ENCODE measurements around the gene COP1. TPM values are rescaled to one million over a fixed set of nuclear protein-coding genes. Genes with fewer than 3 reads are reported as not detected.
"Not testable (repeated sequence)": the region's sequence is repeated elsewhere in the genome, so short reads cannot be mapped to it uniquely, and the experiment has no call there.

Gene COP1
- polyA plus RNA-seq, 1 donor (not counting 4 experiments of a cell fraction or from before 2014, with no cell fraction given): 38.9 TPM

DNA sequence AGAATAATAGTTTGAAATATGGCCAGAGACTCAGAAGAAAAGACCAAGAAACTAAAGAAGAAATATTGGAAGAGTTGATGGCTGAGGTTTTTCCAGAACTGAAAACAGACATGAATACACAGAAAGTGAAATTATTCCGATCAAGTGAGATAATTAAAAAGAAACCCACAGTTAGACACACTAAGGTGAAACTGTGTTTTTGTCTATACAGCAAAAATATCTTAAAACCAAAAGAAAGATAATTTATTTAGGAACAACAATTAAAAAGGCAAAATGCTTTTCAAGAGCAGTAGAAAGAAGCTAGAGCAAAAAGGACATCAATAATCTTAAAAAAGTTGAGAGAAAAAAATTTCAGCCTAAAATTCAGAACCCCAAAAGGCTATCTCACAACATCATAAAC is 116.3 kb downstream of the COP1 start:
- no peak overlapping the region for H3K4me2 ChIP-seq (ENCODE audit: control insufficient read depth, extremely low read depth, insufficient read depth, low read depth, low read length)
- H3K4me3 ChIP-seq (ENCODE audit: control insufficient read depth in 2 of 3, extremely low read depth in 1 of 3, insufficient read depth in 2 of 3, low read depth in 1 of 3, low read length in 3 of 3): no peak overlapping the region
- no peak overlapping the region for H3K27ac ChIP-seq (ENCODE audit: control insufficient read depth, insufficient read depth, low read length)
- TF ChIP-seq EZH2 (IDR thresholded peaks at IDR 0.05; ENCODE audit: low read length): no peak
- TF ChIP-seq, protein P1, sequence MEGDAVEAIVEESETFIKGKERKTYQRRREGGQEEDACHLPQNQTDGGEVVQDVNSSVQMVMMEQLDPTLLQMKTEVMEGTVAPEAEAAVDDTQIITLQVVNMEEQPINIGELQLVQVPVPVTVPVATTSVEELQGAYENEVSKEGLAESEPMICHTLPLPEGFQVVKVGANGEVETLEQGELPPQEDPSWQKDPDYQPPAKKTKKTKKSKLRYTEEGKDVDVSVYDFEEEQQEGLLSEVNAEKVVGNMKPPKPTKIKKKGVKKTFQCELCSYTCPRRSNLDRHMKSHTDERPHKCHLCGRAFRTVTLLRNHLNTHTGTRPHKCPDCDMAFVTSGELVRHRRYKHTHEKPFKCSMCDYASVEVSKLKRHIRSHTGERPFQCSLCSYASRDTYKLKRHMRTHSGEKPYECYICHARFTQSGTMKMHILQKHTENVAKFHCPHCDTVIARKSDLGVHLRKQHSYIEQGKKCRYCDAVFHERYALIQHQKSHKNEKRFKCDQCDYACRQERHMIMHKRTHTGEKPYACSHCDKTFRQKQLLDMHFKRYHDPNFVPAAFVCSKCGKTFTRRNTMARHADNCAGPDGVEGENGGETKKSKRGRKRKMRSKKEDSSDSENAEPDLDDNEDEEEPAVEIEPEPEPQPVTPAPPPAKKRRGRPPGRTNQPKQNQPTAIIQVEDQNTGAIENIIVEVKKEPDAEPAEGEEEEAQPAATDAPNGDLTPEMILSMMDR (optimal IDR thresholded peaks at IDR 0.05 in 1 of 3, IDR thresholded peaks at IDR 0.05 in 1 of 3, conservative IDR thresholded peaks at IDR 0.05 in 1 of 3; ENCODE audit: extremely low read depth in 1 of 3, insufficient read depth in 2 of 3, low read length in 3 of 3): no peak
- DNase-seq (ENCODE audit: low read depth, low spot score) (no peak), FAIRE-seq (no peak)
- no peak overlapping the region for H3K9ac ChIP-seq (ENCODE audit: control insufficient read depth, extremely low read depth, insufficient read depth, low read length)
- H3K79me2 ChIP-seq (ENCODE audit: control insufficient read depth, insufficient read depth, low read length): no peaks in the 10 kb centered on the region
- H3K27me3 ChIP-seq (ENCODE audit: control insufficient read depth, extremely low read depth, insufficient read depth, low read length): no peaks in the 10 kb centered on the region
- no peak overlapping the region for H2AFZ ChIP-seq (ENCODE audit: control insufficient read depth, low read length)
- no peaks in the 10 kb centered on the region for H3K9me1 ChIP-seq (ENCODE audit: control insufficient read depth, extremely low read depth, insufficient read depth, low read length)
- no peaks in the 10 kb centered on the region for H4K20me1 ChIP-seq (ENCODE audit: control insufficient read depth, extremely low read depth, insufficient read depth, low read length)
- H3K4me1 ChIP-seq (ENCODE audit: control insufficient read depth, extremely low read depth, insufficient read depth, low read length): no peaks in the 10 kb centered on the region
- H3K36me3 ChIP-seq (ENCODE audit: control insufficient read depth in 2 of 2, extremely low read depth in 1 of 2, insufficient read depth in 2 of 2, low read length in 2 of 2): no peaks in the 10 kb centered on the region
- dilution Hi-C loops (cut with MboI; ENCODE audit: extremely low pct_ligation_motif_present, low sequenced_read_pairs): no loop called here
- no peaks in the 10 kb centered on the region for H3K9me3 ChIP-seq (ENCODE audit: control insufficient read depth, low read depth, low read length)

DNA sequence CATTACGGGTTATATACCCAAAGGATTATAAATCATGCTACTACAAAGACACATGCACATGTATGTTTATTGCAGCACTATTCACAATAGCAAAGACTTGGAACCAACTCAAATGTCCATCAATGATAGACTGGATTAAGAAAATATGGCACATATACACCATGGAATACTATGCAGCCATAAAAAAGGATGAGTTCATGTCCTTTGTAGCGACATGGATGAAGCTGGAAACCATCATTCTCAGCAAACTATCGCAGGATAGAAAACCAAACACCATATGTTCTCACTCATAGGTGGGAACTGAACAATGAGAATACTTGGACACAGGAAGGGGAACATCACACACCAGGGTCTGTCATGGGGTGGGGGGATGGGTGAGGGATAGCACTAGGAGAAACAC is 119.3 kb downstream of the COP1 start:
- H2AFZ ChIP-seq (ENCODE audit: control insufficient read depth, low read length); H3K9ac ChIP-seq (ENCODE audit: control insufficient read depth, extremely low read depth, insufficient read depth, low read length); H3K79me2 ChIP-seq (ENCODE audit: control insufficient read depth, insufficient read depth, low read length); FAIRE-seq; H3K9me1 ChIP-seq (ENCODE audit: control insufficient read depth, extremely low read depth, insufficient read depth, low read length); DNase-seq (ENCODE audit: low read depth, low spot score); dilution Hi-C loops (cut with MboI; ENCODE audit: extremely low pct_ligation_motif_present, low sequenced_read_pairs); H3K4me2 ChIP-seq (ENCODE audit: control insufficient read depth, extremely low read depth, insufficient read depth, low read depth, low read length); H3K36me3 ChIP-seq (ENCODE audit: control insufficient read depth in 2 of 2, extremely low read depth in 1 of 2, insufficient read depth in 2 of 2, low read length in 2 of 2); H4K20me1 ChIP-seq (ENCODE audit: control insufficient read depth, extremely low read depth, insufficient read depth, low read length); H3K4me1 ChIP-seq (ENCODE audit: control insufficient read depth, extremely low read depth, insufficient read depth, low read length); H3K4me3 ChIP-seq (ENCODE audit: control insufficient read depth in 2 of 3, extremely low read depth in 1 of 3, insufficient read depth in 2 of 3, low read depth in 1 of 3, low read length in 3 of 3); H3K9me3 ChIP-seq (ENCODE audit: control insufficient read depth, low read depth, low read length); H3K27me3 ChIP-seq (ENCODE audit: control insufficient read depth, extremely low read depth, insufficient read depth, low read length); H3K27ac ChIP-seq (ENCODE audit: control insufficient read depth, insufficient read depth, low read length): not testable (repeated sequence)

DNA sequence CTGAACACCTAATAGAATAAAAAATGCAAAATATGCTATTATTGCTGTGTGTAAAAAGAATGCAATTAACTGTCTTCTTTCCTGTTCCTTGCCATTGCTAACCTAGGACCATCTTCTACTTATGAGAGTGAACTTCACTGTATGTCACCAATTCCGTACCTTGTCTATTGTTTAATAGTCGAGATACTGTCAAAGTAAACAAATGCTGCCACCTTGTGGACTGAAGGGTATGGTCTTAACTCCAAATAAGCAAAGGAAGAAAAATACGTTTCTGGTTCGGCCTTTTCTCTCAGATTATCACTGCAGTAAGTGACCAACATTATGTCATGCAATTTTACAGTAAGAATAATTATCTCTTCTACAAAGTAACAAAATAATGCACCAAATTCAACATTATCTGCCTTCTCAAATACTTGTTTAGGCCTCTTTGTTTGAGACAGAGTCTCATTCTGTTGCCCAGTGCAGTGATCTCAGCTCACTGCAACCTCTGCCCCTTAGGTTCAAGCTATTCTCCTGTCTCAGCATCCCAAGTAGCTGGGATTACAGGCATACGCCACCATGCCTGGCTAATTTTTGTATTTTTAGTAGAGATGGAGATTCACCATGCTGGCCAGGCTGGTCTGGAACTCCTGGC is 133.4 kb downstream of the COP1 start:
- no peaks in the 10 kb centered on the region for H3K27me3 ChIP-seq (ENCODE audit: control insufficient read depth, extremely low read depth, insufficient read depth, low read length)
- dilution Hi-C loops (cut with MboI; ENCODE audit: extremely low pct_ligation_motif_present, low sequenced_read_pairs): no loop called here
- no peak overlapping the region for H3K4me2 ChIP-seq (ENCODE audit: control insufficient read depth, extremely low read depth, insufficient read depth, low read depth, low read length)
- peaks cover 4% of the 10 kb centered on the region for H3K79me2 ChIP-seq (ENCODE audit: control insufficient read depth, insufficient read depth, low read length)
- H2AFZ ChIP-seq (ENCODE audit: control insufficient read depth, low read length): no peak overlapping the region
- peak; percentile 19 for DNase-seq (ENCODE audit: low read depth, low spot score)
- H3K9me1 ChIP-seq (ENCODE audit: control insufficient read depth, extremely low read depth, insufficient read depth, low read length): no peaks in the 10 kb centered on the region
- no peaks in the 10 kb centered on the region for H3K9me3 ChIP-seq (ENCODE audit: control insufficient read depth, low read depth, low read length)
- no peak overlapping the region for H3K27ac ChIP-seq (ENCODE audit: control insufficient read depth, insufficient read depth, low read length)
- H3K4me3 ChIP-seq (ENCODE audit: control insufficient read depth in 2 of 3, extremely low read depth in 1 of 3, insufficient read depth in 2 of 3, low read depth in 1 of 3, low read length in 3 of 3): no peak overlapping the region
- peaks cover 0 to 5% of the 10 kb centered on the region in 2 experiments for H3K36me3 ChIP-seq (ENCODE audit: control insufficient read depth in 2 of 2, extremely low read depth in 1 of 2, insufficient read depth in 2 of 2, low read length in 2 of 2)
- H3K4me1 ChIP-seq (ENCODE audit: control insufficient read depth, extremely low read depth, insufficient read depth, low read length): no peaks in the 10 kb centered on the region
- H4K20me1 ChIP-seq (ENCODE audit: control insufficient read depth, extremely low read depth, insufficient read depth, low read length): no peaks in the 10 kb centered on the region
- FAIRE-seq: peak; percentile 71
- TF ChIP-seq EZH2 (IDR thresholded peaks at IDR 0.05; ENCODE audit: low read length): no peak
- TF ChIP-seq, protein P1 (optimal IDR thresholded peaks at IDR 0.05 in 1 of 3, IDR thresholded peaks at IDR 0.05 in 1 of 3, conservative IDR thresholded peaks at IDR 0.05 in 1 of 3; ENCODE audit: extremely low read depth in 1 of 3, insufficient read depth in 2 of 3, low read length in 3 of 3): peak in 2 of 3 experiments; percentile 44 to 54
- no peak overlapping the region for H3K9ac ChIP-seq (ENCODE audit: control insufficient read depth, extremely low read depth, insufficient read depth, low read length)
